AG04449 (cell line): ENCODE measurements around the gene CYP4F8.

Experiments used
- CTCF ChIA-PET: fragments of 350-600 bp; formaldehyde crosslinking; extraction: SDS; loops from one replicate; lab custom pipeline; 2021; ENCODE audit warnings: antibody characterized with exemption; lab: Yijun Ruan, JAX
- POLR2A ChIA-PET: fragments of 400-600, 350-600 bp; formaldehyde crosslinking; extraction: SDS; loops from one replicate; lab custom pipeline; 2020; ENCODE audit warnings: antibody characterized with exemption, inconsistent platforms; lab: Yijun Ruan, JAX
- DNase-seq: peaks from one replicate; pipeline ENCODE4 v3.0.0-alpha.2; 2010; ENCODE audit warnings: low read depth, low spot score
- H3K4me3 ChIP-seq: 2 replicates; pipeline ENCODE4 v1.5.1; 2011; ENCODE audit warnings: low read depth, mild to moderate bottlenecking, control low read depth, low read length
- TF ChIP-seq, protein P1 (sequence below): IDR thresholded peaks from one replicate; pipeline ENCODE4 v1.5.1; 2011; ENCODE audit warnings: mild to moderate bottlenecking, moderate library complexity, low read length, control low read depth, inconsistent platforms; ENCODE audit not compliant: insufficient read depth; ENCODE audit errors: missing control alignments

CYP4F8 gene

DNA sequence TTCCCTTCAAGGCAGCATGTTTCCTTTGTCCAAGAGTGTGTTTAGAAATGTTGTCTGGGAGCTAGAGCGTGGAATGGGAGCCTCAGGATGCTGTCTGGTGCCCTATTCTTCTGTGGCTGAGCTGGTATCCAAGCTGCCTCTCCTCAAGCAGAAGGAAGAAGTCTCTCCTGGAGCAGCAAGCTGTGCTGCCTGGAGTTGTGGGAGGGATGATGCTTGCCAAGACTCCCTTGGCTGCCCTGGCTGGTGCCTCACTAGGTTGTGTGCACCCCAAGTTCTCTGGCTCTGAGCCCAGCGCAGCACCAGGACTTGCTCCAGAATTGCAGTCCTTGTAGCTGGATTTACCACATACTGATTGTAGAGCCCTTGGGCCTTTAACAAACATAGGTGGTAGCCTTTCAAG is 21.0 kb downstream of the CYP4F8 start:
- ChIA-PET POLR2A (no interaction called here), CTCF (no interaction called here)
- no peak overlapping the region for H3K4me3 ChIP-seq
- TF ChIP-seq, protein P1, sequence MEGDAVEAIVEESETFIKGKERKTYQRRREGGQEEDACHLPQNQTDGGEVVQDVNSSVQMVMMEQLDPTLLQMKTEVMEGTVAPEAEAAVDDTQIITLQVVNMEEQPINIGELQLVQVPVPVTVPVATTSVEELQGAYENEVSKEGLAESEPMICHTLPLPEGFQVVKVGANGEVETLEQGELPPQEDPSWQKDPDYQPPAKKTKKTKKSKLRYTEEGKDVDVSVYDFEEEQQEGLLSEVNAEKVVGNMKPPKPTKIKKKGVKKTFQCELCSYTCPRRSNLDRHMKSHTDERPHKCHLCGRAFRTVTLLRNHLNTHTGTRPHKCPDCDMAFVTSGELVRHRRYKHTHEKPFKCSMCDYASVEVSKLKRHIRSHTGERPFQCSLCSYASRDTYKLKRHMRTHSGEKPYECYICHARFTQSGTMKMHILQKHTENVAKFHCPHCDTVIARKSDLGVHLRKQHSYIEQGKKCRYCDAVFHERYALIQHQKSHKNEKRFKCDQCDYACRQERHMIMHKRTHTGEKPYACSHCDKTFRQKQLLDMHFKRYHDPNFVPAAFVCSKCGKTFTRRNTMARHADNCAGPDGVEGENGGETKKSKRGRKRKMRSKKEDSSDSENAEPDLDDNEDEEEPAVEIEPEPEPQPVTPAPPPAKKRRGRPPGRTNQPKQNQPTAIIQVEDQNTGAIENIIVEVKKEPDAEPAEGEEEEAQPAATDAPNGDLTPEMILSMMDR: no peak
- DNase-seq: no peak

DNA sequence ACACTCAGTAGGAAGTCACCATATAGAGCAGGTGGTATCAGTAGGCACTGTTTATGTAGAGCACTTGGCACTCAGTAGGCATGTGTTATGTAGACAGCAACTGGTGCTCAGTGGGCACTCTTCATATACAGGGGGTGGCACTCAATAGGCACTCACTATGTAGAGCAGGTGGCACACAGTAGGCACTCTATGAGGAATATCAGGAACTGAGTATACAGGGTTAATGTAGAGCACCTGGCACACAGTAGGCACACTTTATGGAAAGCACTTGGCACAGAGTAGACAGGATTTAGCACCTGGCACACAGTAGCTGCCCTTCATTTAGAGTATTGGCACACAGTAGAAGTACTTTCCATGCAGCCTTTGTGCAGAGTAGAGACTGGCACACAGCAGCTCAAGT is 24.6 kb downstream of the CYP4F8 start:
- POLR2A ChIA-PET: no interaction called here
- no peak overlapping the region for H3K4me3 ChIP-seq
- CTCF ChIA-PET: no interaction called here
- TF ChIP-seq, protein P1: no peak
- DNase-seq: no peak

- POLR2A ChIA-PET: no interaction called here
- CTCF ChIA-PET: no interaction called here
- TF ChIP-seq, protein P1: no peak
- DNase-seq: no peak
- no peak within 1 kb of the TSS for H3K4me3 ChIP-seq
These were observed 25.4 kb downstream of the CYP4F8 start, which contains the start of gene CYP4F3 for GRCh38 chr19:15640294-15640903. Gene CYP4F3, plus strand, starts transcription at chr19:15640897. Its CDS starts 519 bp downstream, at chr19:15641416.

GRCh38 chr19:15640904-15641597 is 26.0 kb downstream of the CYP4F8 start:
- ChIA-PET CTCF (no interaction called here), POLR2A (no interaction called here)
- DNase-seq: no peak
- no peak overlapping the region for H3K4me3 ChIP-seq
- TF ChIP-seq, protein P1: no peak

GRCh38 chr19:15641901-15642491 is 27.0 kb downstream of the CYP4F8 start:
- POLR2A ChIA-PET: no interaction called here
- CTCF ChIA-PET: no interaction called here

DNA sequence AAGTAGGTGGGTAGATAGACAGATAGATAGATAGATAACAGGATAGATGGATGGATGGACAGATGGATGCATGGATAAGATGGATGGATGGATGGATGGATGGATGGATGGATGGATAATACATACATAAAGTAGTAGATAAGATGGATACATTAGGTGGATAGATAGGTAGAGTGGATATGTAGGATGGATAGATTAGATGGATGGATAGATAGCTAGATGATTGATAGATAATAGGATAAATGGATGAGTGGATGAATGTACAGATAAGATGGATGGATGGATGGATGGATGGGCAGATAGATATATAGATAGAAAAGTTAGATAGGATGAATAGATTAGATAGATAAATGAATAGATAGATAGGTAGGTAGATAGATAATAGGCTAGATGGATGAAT is 27.8 kb downstream of the CYP4F8 start:
- TF ChIP-seq, protein P1: no peak
- no peak for DNase-seq
- H3K4me3 ChIP-seq: no peak overlapping the region
- ChIA-PET POLR2A (no interaction called here), CTCF (no interaction called here)

More at GRCh38 chr19:15641901-15642491, 27.0 kb downstream of the CYP4F8 start:
- no peak for DNase-seq
- TF ChIP-seq, protein P1: no peak
- no peak overlapping the region for H3K4me3 ChIP-seq
